ENCODE results near the gene HDAC4.

The HDAC4 gene

GRCh38 chr2:239236043-239236807 is 164.6 kb downstream of the HDAC4 start:
- DNase-seq (ENCODE audit: low spot score) = no peak

GRCh38 chr2:239235311-239235710 is 165.5 kb downstream of the HDAC4 start:
- no peak for DNase-seq (ENCODE audit: low spot score)

- DNase-seq (ENCODE audit: low spot score) = no peak
Observed at GRCh38 chr2:239234191-239235175, 166.3 kb downstream of the HDAC4 start.

- DNase-seq (ENCODE audit: low spot score) = no peak
Observed at GRCh38 chr2:239233576-239233975, 167.2 kb downstream of the HDAC4 start.

- no peak for DNase-seq (ENCODE audit: low spot score)
Observed at GRCh38 chr2:239232195-239232578, 168.6 kb downstream of the HDAC4 start.

- DNase-seq (ENCODE audit: low spot score) = no peak
Observed at GRCh38 chr2:239231231-239232194, 169.3 kb downstream of the HDAC4 start.

GRCh38 chr2:239230318-239231052 is 170.3 kb downstream of the HDAC4 start:
- no peak for DNase-seq (ENCODE audit: low spot score)

GRCh38 chr2:239229545-239230279 is 171.1 kb downstream of the HDAC4 start:
- DNase-seq (ENCODE audit: low spot score) = no peak

- no peak for DNase-seq (ENCODE audit: low spot score)
Observed at GRCh38 chr2:239227661-239228371, 173.0 kb downstream of the HDAC4 start.

GRCh38 chr2:239226677-239227581 is 173.9 kb downstream of the HDAC4 start:
- no peak for DNase-seq (ENCODE audit: low spot score)

- no peak for DNase-seq (ENCODE audit: low spot score)
Observed at GRCh38 chr2:239225871-239226561, 174.8 kb downstream of the HDAC4 start.

GRCh38 chr2:239225371-239225851 is 175.4 kb downstream of the HDAC4 start:
- DNase-seq (ENCODE audit: low spot score) = no peak

- no peak for DNase-seq (ENCODE audit: low spot score)
Observed at GRCh38 chr2:239224955-239225354, 175.9 kb downstream of the HDAC4 start.

GRCh38 chr2:239224199-239224570 is 176.6 kb downstream of the HDAC4 start:
- no peak for DNase-seq (ENCODE audit: low spot score)

GRCh38 chr2:239223310-239224198 is 177.3 kb downstream of the HDAC4 start:
- no peak for DNase-seq (ENCODE audit: low spot score)

GRCh38 chr2:239222706-239223309 is 178.0 kb downstream of the HDAC4 start:
- DNase-seq (ENCODE audit: low spot score) = no peak

- no peak for DNase-seq (ENCODE audit: low spot score)
Observed at GRCh38 chr2:239222312-239222660, 178.5 kb downstream of the HDAC4 start.
